Superior temporal gyrus (tissue), 1 donor: ENCODE measurements around the gene SLC4A8.
A peak's percentile ranks its signal among the peaks of the same experiment; 100 is the strongest.
"Not testable (repeated sequence)": the region's sequence is repeated elsewhere in the genome, so short reads cannot be mapped to it uniquely, and the experiment has no call there.

Source experiments
- DNase-seq: peaks from one replicate; pipeline ENCODE4 v3.0.0-alpha.2; 2016; ENCODE audit errors: extremely low spot score

SLC4A8 gene

GRCh38 chr12:51429700-51430099, 5.1 kb downstream of the SLC4A8 start:
- no peak for DNase-seq

DNA sequence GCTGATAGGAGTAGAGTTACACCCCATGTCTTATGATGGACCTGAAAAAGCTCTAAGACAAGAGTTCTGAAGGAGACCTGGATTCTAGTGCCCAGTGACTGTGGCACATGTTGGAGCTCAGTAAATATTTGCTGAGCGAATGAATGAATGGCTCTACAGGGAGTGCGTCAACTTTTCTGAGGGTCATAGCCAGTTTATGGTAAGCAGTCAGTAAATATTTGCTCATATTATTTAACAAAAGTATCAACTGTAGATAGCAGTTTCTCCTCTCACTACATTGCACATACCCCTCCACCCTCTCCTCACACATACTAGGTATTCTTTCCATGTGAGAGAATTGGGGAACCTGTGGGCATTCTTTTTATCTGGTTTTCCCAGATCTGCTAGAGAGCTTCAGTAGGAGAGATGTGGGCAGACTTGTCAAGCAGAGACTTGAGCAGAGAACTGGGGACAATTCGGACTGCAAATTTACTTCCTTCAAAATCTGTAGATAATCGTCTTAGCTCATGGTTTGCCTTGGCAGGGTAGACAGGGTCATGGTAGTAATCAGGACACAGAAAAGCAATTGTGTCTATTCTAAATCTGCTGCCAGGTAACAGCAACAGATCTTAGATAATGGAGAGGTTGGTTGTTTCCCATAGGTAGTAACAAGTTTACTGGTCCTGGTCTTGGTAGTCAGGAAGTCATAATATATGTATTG, 5.7 kb downstream of the SLC4A8 start:
- no peak for DNase-seq

- peak; percentile 46 for DNase-seq
These were observed 8.3 kb downstream of the SLC4A8 start for GRCh38 chr12:51432921-51433320.

DNA sequence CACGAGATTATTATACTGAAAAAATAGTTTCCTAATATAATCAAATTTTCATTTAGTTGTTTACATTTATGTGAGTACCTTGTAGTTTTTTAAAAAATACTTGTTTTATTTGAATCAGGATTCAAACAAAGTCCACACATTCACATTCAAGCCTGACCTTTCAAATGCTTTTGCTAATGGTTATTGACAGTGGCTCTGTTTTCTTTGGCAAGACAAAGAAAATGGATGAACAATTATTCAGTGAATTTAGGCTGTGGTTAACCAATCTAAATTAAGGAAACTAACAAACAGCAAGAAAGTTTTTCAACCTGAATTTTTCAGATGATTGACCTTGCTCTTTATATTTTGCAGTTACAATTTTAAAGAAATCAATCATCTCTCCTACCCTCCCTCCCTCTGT, 9.7 kb downstream of the SLC4A8 start:
- peak; percentile 33 for DNase-seq

- DNase-seq: no peak
These were observed 12.8 kb downstream of the SLC4A8 start for GRCh38 chr12:51437431-51437830.

DNA sequence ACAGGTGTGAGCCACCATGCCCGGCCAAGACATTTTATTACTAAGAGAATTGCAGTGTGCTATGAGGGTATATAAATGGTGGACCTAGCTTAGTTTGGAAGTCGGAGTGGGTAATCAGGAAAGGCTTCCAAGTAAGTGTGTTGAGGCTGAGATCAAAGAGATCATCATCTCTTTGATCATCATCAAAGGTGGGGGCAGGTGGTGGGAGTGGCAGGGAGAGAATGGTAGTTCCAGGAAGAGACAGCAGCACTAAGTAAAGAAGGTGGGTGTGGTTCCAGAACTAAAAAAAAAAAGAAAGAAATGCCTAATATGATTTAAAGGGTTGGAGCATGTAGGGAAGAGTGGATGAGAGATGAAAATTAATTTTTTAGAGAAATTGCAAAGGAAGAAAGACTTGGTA, 14.7 kb downstream of the SLC4A8 start:
- no peak for DNase-seq

GRCh38 chr12:51441583-51441982, 17.0 kb downstream of the SLC4A8 start:
- DNase-seq: peak; percentile 82

- peak; percentile 74 for DNase-seq
These were observed 17.7 kb downstream of the SLC4A8 start for GRCh38 chr12:51442324-51442723.

DNA sequence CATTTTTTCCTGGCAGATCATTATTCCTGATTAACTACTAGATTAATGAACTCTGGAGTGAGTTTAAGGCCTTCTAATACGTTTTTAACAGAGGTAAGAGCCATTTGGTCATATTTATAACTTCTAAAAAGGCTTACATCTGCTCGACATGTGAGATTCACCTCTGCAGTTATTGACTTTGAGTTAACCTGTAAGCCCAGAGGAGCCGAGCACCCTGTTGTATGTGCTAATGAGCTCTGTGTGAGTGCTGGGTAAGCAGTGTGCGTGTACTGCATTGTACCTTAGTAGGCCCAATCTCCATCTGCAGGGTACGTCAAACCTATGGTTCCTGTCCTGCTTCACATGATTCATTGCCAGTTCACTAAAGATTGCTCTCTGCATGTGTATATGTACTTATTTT, 18.9 kb downstream of the SLC4A8 start:
- DNase-seq: no peak

- no peak for DNase-seq
These were observed 24.1 kb downstream of the SLC4A8 start for GRCh38 chr12:51448618-51449256.

GRCh38 chr12:51449580-51450246, 25.1 kb downstream of the SLC4A8 start:
- DNase-seq: no peak

DNA sequence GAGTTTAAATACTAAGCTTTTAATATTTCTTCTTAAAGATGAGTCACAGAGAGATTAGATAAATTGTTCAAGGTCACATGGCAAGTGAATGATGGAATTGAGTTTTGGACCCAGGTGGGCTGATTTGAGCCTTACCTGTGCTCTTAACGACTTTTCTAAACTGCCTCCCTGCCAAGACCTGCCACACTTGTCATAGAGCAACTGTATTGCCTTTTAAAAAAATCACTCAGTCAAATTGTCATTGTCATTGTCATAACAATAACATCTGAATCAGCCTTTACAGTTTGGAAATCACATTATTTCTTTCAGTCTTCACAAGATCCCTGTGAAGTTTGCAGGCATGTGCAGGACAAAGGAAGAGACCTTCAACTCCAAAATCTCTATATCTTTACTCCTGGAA, 25.7 kb downstream of the SLC4A8 start:
- DNase-seq: no peak

DNA sequence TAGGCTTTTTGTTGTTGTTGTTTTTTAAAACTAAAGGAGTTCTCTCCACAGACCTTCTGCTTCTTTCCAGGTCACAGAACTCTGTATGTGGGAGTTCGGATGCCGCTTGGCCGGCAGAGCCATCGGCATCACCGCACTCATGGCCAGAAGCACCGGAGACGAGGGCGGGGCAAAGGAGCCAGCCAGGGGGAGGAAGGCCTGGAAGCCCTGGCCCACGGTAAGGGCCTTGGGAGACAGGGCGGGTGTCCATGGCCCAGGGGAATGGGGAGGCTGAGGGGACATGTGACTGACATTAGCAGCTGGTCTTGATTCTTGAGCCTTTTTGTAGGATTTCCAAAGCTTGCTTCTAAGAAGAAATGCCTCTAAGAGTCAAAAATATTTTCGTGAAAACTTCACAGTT, 26.2 kb downstream of the SLC4A8 start:
- no peak for DNase-seq

- not testable (repeated sequence) for DNase-seq
These were observed 29.4 kb downstream of the SLC4A8 start for GRCh38 chr12:51454016-51454415.

GRCh38 chr12:51455050-51455449, 30.4 kb downstream of the SLC4A8 start:
- DNase-seq: not testable (repeated sequence)

- no peak for DNase-seq
These were observed 34.0 kb downstream of the SLC4A8 start for GRCh38 chr12:51458635-51459034.

- DNase-seq: no peak
These were observed 35.9 kb downstream of the SLC4A8 start for GRCh38 chr12:51460519-51460918.

- DNase-seq: no peak
These were observed 40.9 kb downstream of the SLC4A8 start for GRCh38 chr12:51465491-51465890.

- no peak for DNase-seq
These were observed 45.5 kb downstream of the SLC4A8 start for GRCh38 chr12:51470116-51470515.

GRCh38 chr12:51471111-51471864, 46.7 kb downstream of the SLC4A8 start:
- DNase-seq: no peak

GRCh38 chr12:51472984-51473383, 48.4 kb downstream of the SLC4A8 start:
- no peak for DNase-seq

DNA sequence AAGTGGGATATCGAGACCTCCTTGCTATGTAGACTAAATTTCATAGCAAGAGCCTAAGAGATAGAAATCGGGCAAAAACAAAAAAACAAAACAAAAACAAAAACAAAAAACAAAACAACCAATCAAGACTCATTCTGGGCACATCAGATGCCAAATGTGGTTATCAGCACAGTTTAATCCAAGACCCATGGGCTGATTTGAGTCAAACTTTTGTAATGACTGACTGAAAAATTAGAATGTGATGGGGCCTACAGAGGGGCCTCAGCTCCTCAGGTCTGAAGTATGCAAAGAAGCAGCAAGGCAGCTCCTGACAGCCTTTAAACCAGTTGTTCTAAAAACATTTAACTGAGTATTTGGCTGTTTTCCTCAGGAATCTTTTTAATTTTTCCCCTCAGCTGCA, 49.3 kb downstream of the SLC4A8 start:
- DNase-seq: no peak
